GM18873 (cell line): ENCODE data around the gene EPN2.
"Not testable (repeated sequence)": the region's sequence is repeated elsewhere in the genome, so short reads cannot be mapped to it uniquely, and the experiment has no call there.

Source experiments
- ATAC-seq: cut with Tn5 transposase; IDR thresholded peaks from one replicate; pipeline ENCODE4 v1.9.1; 2021; ENCODE audit warnings: mild to moderate bottlenecking, moderate library complexity, moderate number of reproducible peaks; ENCODE audit not compliant: unreplicated experiment, low FRiP score

Gene EPN2

DNA sequence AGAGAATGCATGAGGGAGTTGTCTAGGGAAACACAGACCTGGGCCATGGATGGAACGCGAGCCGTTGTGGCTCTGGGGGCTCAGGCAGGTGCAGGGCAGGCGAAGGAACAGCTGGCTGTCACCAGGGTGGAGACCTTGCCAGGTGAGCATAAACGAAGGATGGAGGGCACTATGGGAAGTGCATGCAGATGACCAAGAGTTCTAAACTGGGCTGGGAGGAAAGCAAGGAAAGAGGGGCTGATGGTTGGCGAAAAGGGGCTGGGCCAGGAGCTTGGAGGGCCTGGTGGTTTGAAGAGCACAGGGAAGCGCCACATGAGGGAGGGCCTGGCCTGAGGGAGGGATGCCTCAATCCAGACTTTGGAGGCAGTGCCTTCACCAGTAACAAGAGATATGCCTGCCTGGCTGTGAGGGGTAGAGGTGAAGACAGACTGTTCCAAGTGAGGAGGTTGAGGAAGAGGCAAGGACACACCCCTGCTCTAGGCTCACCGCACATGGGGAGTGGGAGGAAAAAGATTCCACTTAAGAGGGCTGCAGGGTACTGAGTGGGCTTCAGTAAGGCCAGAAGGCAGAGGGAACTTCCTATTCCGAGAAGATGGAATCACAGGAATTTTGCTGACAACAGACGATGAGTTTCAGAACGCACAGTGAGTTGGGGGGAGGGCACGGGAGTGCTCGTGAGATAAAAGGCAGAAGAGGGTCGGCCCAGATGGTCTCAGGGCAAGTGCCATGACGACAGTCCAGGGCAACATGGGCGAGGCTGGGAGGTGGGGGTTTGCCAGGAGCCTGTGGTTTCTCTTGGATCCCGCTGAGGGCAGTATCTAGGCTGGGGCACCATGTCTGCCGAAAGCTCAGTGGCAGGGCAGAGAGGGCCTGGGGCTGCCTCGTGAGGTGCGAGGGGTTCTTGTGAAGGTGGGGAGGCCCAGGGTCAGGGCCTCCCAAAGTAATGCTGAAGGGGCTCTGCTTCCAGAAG, 104.8 kb downstream of the EPN2 start:
- no peak for ATAC-seq

DNA sequence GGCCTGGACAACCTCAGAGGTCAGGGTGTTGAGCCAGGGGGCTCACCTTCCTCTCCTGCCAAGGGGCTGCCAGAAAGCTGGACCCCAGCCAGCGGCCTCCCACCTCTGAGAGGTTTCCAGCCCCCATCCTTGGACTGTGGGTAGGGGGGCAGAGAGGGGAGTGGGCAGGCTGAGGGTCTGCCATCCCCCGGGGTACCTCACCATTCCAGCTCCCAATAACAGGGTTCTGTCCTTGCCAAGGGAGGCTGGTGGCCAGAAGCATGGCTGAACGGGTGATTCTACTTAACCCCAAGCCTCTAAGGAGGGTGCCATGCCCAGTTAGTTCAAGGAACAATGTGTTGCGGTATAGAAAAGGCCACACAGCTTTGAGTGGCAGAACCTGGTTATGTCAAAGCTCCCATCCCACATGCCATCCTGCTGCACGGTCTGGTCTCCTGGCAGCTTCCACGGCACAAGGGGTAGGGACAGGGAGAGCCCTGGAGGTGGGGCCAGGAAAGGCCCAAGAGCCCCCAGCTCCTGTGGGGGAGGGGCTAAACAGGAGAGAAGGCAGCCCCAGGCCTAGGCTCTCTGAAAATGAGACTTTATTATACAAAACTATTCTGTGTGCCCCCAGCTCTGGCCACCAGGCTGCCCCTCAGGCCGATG, 105.6 kb downstream of the EPN2 start:
- no peak for ATAC-seq

DNA sequence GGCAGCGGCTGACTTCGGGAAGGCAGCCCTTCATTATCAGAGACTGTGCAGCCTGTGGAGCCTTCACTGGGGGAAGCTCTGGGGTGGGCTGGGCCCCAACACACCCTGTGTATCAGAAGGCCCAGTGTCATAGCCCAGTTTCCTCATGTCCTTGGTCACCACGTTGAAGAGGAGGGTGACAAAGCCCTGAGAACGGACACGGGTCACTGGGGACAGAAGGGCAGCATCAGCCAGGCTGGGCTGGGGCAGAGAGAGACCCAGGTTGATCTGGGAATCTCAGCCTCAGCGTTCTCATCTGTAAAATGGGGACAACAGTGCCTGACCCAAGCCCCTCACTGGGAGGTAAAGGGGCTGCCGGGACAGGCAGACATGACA, 106.1 kb downstream of the EPN2 start:
- ATAC-seq = no peak

DNA sequence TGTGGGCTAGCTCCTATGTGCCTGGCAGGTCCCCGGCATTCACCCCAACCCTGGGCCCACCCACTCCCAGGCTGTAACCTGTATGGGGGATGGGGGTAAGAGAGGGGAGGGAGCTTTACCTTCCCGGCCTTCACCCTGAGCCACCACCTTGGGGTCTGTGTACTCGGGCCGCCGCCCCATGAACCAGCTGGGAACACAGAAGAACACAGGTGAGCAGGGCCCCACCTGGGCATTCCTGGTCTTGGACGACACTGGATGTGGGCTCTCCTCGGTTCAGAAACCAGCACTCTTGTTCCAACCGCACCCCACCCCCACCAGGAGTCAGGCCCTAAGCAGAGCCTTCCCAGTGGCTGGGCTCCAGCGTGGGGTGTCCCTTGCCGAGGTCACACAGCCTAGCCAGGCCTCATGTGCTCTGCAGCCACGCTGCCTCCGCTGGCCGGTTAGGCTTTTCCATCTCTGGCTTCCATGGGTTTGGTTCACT, 106.5 kb downstream of the EPN2 start:
- no peak for ATAC-seq

DNA sequence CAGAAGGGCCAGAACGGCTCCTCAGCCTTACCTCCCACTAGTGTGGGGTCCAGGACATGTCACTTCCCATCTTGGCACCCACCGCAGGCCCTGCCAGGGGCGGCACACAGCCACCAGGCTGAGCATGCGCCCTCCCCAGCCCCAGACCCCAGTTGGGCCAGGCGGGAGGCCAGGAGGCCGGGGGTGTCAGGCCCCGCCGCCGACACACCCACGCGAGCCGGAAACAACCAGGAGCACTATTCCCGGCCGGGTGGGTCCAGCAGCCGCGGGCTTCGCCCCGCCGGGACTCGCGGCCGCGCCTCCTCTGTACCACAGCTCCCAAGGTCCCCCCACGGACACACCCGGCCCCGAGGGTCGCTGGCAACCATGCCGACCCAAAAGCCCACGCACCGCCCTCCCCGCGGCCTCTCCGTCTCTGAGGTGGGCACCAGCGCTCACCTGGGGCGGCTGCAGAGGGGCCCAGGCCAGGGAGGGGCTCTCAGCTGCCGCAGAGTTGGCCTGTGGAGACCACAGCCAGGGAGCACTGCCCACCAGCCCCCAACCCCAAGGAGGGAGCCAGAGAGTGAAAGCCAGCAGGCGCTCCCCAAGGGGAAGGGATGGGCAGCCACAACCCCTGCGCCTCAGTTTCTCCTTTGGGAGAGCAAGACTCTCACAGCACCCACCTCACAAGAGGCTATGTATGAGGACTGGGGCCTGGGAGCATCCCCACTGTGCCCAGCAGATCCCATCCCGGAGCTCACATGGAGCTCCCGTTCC, 107.3 kb downstream of the EPN2 start:
- ATAC-seq = no peak

DNA sequence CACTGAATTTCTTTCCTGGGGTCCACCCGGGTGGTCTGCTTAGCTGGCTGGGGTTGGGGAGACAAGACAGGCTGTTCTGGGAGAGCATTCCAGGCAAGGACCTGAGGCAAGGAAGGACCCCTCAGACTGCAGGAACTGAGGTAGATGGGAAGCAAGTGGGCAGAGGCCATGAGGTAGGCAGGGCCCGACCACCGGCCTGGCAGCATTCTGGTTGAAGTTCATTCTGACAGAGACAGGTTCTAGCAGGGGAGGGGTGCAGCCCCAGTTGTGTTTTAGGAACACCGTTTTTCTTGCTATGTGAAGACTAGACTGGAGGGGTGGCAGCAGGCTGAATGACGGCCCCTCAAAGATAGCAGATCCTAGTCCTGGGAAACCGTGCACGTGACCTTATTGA, 107.9 kb downstream of the EPN2 start:
- no peak for ATAC-seq

DNA sequence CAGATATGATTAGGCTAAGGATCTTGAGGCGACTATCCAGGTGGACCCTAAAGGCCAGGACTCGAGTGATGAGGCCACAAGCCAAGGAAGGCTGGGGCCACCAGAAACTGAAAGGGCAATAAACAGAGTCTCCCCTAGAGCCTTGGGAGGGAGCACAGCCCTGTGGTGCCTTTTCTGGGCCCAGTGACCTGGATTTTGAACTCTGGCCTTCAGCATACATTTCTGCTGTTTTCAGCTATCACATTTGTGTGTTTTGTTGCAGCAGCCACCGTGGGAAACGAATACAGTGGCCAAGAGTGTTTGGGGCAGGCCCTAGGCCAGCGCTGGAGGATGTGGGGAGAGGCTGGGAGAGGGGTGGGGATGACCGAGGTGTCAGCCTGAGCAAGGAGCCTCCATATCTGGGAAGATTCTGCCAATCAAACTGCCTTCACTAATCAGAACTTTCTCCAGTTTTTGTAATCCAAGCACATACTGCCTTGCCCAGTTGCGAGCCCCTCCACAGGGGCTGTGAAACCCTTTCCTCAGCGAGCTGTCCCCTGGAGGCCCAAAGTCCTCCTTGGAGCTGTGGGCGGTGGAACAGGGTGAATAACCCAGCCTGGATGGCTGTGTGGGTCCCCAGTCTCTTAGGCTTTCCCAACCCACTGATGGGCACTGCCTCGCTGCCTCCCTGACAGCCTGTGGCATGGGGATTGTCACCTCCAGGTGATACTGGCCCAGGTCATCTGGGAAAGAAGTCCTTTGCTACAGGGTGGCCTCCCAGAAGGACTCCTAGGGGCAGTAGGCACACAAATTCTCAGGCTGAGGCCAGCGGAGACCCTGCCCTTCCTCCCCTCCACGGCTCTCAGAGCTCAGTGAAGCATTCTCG, 108.6 kb downstream of the EPN2 start:
- ATAC-seq = no peak

DNA sequence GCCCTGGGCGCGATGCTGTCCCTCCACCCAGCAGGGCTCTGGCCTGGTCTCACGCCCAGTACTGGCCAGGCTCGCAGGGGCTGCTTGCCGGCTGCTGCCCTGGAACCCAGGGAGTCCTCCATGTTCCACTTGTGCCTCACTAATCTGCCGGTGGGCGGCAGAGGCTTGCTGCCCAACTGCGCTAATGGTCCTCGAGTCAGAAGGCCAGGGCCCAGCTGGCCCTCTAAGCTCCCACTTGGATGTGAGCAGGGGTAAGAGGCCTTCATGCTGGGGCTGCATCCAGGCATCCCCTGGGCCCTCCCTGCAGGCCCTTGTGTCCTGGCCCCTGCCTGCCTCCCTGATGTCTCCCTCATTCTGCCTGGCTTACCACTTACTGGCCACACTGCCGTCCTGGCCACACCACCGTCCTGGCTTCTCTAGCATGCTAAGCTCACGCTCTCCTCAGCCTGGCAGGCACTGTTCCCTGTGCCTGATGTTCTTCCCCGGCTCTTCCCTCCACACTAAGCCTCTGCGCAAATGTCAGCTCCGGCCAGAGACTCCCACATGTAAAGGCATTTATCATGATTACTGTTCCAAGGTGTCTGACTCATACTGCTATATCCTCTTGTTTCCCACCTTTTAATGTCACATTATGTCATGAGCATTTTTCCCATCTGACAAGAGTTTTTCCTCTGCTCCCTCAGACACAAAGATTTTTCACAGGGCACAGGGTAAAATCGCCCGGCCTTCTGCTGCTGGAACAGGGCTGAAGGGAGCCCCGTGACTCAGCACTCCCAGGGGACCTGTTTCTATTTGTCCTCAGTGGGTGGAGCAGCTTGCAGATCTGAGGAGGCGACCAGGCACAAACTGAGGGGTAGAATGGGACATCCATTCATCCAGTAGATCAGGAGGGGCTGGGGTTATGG, 109.4 kb downstream of the EPN2 start:
- no peak for ATAC-seq

DNA sequence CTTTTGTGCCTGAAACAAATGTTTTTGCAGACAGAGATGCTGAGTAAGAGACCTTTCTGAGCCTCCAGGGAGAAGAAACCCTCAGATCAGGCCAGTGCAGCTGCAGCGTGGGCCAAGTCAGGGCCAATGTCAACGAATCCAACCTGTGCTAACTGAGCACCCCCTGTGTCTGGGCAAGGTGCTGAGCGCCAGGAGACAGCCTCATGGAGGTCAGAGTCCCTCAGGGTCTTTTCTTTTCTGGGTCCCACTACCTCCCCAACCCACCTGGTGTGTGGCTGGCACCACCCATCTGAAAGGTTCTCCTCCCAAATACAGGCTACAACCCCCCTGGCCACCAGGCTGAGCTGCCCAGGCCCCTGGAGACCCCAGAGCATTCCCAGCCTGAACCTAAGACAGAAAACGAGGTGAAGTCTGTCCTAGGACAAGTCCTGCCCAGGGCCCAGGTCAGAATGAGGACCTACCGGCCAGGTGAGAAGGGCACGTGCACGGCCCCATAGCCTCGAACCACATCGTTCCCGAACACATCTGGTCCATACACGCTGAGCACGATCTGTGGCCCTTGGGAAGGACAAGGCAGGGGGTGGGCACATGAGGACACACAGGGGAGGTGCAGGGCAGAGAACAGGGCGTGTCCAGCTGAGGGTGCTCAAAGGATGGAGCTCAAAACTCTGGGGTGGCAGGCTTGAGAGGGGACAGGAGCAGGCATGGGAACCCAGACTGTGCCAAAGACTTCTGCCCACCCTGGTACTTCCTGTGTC, 110.3 kb downstream of the EPN2 start:
- ATAC-seq = no peak

DNA sequence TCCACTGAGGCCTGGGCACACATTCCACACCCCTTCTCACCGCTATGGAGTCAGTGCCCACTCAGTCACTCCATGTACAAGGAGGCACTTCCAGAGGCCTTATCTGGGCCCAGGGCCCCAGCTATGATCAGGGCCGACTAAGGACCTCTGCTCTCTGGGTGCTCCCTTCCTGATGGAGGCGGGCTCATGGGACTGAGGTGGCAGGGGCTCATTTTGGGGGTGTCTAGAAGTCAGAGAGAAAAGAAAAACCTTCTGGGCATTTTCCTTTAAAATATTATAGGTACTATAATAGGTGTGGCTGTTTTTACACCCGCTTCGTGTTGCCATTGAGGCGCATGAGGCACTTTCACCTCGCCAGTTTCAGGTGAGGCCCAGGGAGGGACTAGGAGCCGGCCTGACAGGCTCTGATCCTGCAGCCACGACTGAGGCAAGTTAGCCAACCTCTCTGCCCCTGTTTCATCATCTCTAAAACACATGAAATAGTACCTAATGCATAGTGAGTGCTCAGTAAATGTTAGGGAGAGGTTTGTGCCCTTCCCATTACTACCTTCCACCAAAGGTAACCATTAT, 111.0 kb downstream of the EPN2 start:
- ATAC-seq = no peak

DNA sequence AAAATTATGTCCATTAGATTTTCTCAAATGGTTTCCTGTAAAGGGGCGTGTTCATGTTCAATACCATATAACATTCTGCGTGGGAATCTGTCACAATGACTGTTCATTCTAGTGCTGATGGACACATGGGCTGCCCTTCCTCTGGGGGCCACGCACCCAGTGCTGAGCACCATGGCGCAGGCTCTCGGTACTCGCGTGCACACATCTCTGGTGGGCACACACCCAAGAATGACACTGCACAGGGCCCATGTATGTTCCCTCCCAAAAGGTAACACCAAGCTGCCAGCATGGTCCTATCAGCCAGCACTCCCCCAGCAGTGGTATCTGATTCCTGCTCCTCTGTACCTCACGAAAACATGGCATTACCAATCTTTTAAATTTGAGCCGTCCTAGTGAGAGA, 111.6 kb downstream of the EPN2 start:
- no peak for ATAC-seq

DNA sequence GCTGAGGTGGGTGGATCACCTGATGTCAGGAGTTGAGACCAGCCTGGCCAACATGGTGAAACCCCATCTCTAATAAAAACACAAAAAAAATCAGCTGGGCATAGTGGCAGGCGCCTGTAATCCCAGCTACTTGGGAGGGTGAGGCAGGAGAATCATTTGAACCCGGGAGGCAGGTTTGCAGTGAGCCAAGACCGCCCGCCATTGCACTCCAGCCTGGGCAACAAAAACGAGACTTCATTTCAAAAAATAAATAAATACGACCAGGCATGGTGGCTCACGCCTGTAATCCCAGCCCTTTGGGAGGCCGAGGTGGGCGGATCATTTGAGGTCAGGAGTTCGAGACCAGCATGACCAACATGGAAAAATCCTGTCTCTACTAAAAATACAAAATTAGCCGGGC, 116.2 kb downstream of the EPN2 start:
- ATAC-seq = not testable (repeated sequence)

DNA sequence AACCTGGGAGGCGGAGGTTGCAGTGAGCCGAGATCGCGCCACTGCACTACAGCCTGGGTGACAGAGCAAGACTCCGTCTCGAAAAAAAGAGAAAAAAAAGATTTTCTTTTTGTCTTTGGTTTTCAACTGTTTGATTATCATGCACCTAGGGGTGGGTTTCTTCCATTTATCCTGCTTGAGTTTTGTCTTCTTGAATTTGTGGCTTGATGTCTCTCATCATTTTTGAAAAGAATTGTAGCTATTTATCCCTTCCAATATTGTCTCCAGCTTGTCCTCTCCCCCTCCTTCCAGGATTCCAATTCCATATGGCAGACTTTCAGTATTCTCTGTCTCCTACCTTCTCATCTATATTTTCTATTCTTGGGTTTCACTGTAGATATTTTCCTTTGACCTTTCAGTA, 117.6 kb downstream of the EPN2 start:
- ATAC-seq = no peak

DNA sequence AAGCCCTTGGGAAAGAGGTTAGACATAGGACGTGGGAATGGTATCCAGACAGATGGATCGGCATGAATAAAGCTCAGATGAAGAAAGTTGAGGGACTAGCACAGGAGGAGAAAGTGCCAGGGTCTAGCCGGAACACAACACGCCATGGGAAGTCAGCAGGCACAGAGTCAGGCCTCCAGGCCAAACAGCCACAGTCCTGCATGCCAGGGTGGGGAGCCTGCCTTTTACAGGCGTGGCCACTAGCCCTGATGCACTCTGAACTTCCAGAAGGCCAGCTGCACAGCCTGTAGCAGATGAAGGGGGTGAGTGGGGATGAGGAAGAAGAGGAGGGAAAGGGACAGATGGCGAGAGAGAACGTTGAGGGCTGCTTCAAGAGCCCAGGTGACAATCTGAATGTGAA, 120.2 kb downstream of the EPN2 start:
- ATAC-seq = no peak

DNA sequence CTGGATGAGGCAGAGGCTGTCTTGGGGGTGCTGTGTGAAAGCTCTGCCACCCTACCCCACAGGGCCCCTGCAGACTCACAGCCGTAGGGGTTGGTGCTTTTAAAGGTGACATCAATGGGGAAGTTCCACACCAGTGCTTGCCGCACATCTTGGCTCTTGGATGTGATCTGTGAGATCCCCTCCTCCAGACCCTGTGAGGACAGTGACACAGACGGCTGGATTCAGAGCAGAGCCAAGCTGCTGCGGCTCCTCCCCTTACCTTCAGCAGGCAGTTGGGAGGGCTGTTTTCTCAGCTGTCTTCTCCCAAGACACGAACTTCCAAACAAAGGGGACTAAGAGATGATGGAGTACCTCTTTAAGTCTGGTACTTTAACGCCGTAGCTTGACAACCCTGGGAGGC, 120.6 kb downstream of the EPN2 start:
- ATAC-seq = no peak

DNA sequence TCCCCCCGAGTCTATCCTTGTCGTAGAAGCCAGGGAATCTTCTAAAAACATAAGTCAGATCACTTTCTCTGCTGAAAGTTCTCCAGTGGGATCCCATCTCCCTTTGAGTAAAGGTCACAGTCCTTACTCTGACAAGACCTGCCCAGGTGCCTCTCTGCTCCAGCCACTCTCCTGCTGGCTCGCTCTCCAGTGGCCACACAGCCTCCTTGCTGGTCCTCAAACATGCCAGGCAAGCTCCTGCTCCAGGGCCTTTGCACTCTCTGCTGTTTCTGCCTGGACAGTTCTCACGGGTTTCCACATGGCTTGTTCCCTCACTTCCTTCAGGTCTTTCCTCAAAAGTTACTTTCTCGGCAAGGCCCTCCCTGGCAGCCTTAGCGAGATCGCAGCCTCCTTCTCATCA, 122.0 kb downstream of the EPN2 start:
- ATAC-seq = no peak

DNA sequence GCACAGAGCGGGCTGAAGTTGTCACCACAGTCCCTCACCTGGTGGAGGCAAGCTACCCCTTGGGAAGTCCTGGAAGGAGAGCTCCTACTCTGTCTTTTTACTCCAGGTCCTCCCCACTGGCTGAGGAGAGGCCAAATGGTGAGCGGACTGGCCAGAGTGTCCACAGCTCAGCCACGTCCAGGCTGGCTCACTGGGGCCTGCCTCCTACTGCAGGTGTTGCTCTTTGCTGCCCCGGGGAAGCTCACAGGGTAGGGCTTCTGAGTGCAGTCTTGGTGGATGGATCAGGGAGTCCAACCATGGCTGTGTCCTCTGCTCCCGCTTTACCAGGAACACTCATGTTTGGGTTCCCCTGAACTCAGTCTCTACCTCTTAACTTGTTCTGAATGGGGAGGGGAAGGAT, 122.7 kb downstream of the EPN2 start:
- no peak for ATAC-seq

DNA sequence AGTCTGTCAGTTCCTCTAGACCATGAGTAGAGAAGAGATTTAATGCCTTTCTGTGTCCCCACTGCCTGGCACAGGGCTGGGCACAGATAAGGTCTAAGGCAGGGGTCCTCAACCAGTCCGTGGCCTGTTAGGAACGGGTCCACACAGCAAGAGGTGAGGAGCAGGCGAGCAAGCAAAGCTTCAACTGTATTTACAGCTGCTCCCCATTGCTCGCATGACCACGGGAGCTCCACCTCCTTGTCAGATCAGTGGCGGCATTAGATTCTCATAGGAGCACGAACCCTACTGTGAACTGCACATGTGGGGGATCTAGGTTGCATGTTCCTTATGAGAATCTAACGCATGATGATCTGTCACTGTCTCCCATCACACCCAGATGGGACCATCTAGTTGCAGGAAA, 123.6 kb downstream of the EPN2 start:
- no peak for ATAC-seq
